Heart left ventricle (tissue), 16 donors: Measurements from ENCODE around the gene C9orf152. TPM values are rescaled to one million over a fixed set of nuclear protein-coding genes. Genes with fewer than 3 reads are reported as not detected.

Source experiments
- ATAC-seq, 4 donors: fragments of 200-7000 bp; cut with Tn5 transposase; one replicate each; pipeline ENCODE4 v1.9.1; 2020 to 2022; ENCODE audit warnings: moderate library complexity in 4 of 4, mild to moderate bottlenecking in 3 of 4, moderate number of reproducible peaks in 1 of 4
- DNase-seq, 5 donors: peaks; one replicate each; pipeline ENCODE4 v3.0.0-alpha.2; 2020
- H3K27ac ChIP-seq, 12 donors: fragments of 200-600 bp; sonication (generic) in 4 of 12; one replicate each; pipeline versions ENCODE4 v1.5.0 to v1.8.0; 2016 to 2022; ENCODE audit warnings: mild to moderate bottlenecking in 2 of 12
- H3K27me3 ChIP-seq, 9 donors: fragments of 200-600 bp; sonication (generic) in 2 of 9; one replicate each; pipeline versions ENCODE4 v1.5.1 to v1.8.0; 2016 to 2022; ENCODE audit warnings: mild to moderate bottlenecking in 3 of 9
- H3K36me3 ChIP-seq, 9 donors: fragments of 200-600 bp; sonication (generic) in 2 of 9; one replicate each; pipeline versions ENCODE4 v1.5.0 to v1.8.0; 2018 to 2022; ENCODE audit warnings: mild to moderate bottlenecking in 2 of 9
- H3K4me1 ChIP-seq, 12 donors: fragments of 200-600 bp; sonication (generic) in 4 of 12; one replicate each; pipeline versions ENCODE4 v1.5.0 to v1.8.0; 2016 to 2022; ENCODE audit warnings: mild to moderate bottlenecking in 3 of 12
- H3K4me3 ChIP-seq, 12 donors: fragments of 200-600 bp; sonication (generic) in 4 of 12; one replicate each; pipeline versions ENCODE4 v1.5.0 to v1.8.0; 2017 to 2022; ENCODE audit warnings: mild to moderate bottlenecking in 9 of 12, moderate library complexity in 4 of 12
- H3K9me3 ChIP-seq, 12 donors: fragments of 200-600 bp; sonication (generic) in 4 of 12; one replicate each; pipeline versions ENCODE4 v1.5.0 to v1.8.0; 2016 to 2022; ENCODE audit warnings: mild to moderate bottlenecking in 1 of 12
- CTCF ChIP-seq, 12 donors: fragments of 200-600 bp; sonication (generic) in 4 of 12; IDR thresholded peaks; one replicate each; pipeline versions ENCODE4 v1.5.0 to v1.8.0; 2018 to 2022; ENCODE audit warnings: antibody characterized with exemption in 12 of 12, mild to moderate bottlenecking in 5 of 12
- POLR2A ChIP-seq, 2 donors: fragments of 450-650 bp; IDR thresholded peaks; one replicate each; pipeline ENCODE4 v1.6.1; 2017; ENCODE audit warnings: antibody characterized with exemption in 2 of 2, mild to moderate bottlenecking in 2 of 2, moderate library complexity in 2 of 2
- WGBS, 4 donors: extraction: QIAGEN DNeasy Blood & Tissue Kit in 2 of 4; methylation state at CpG; one replicate each; pipeline versions ENCODE4 v1.1.5 to v1.1.7; 2013 to 2018; 5-methylcytosine and 5-hydroxymethylcytosine counted together
- intact Hi-C, 10 donors: fragments of 100-400 bp; cut with DNase I; formaldehyde crosslinking; loops; one replicate each; pipeline versions ENCODE4 v1.11.1 to v1.14.2; 2022
- polyA plus RNA-seq, 2 donors: library from polyadenylated mRNA; stranded (reverse); fragments of 200-250 nt; gene quantifications; one replicate each; pipeline ENCODE4 v1.2.3, GENCODE V29; 2013
- total RNA-seq, 9 donors: library from RNA; depleted of rRNA in 2 of 9; stranded (reverse); fragments of >200 nt in 2 of 9; fragmentation: NEBNext Ultra II Directional in 3 of 9; extraction: Animal tissue kit (Norgen Biotek cat#: 25700) in 3 of 9; gene quantifications; one replicate each; pipeline versions ENCODE4 v1.1.0 to v1.2.4, GENCODE V29; 2016 to 2023
- donor health status: ischemic (EF 13 %, LVEDD 7.1; RV severe dilation, severe dysfunction).
- donor health status: healthy with polysubstance abuse.
- donor health status: DM: no; HTN: yes; CAD: no.
- donor health status: DM: no; HTN: no; CAD: no.
- donor health status: ischemic (EF 25% LVEDD 6.9; RV normal size, moderate dysfunction).
- donor health status: ischemic (EF 25% LVEDD 5.7; RV mildly dilated, moderate dysfunction).
- donor health status: healthy.
- donor health status: DM: yes; HTN: yes; CAD: no.
- donor health status: ischemic (EF 35%, LVEDD 5.7; RV mildly dilated, moderate dysfunction).
- donor health status: nonischemic (EF 11% LVEDD 7.7; RV severe dilation, severe dysfunction).
- donor health status: DM: yes; HTN: yes; CAD: no.
- donor health status: PGD.
- donor health status: ischemic (EF 29% LVEDD 5.4; RV normal size, mild dysfunction).
- donor health status: nonischemic (EF 23%, LVEDD 6.1; RV moderate dilation, normal function).

Gene C9orf152
- total and polyA plus RNA-seq, 11 donors: not detected

- no peaks in the 10 kb centered on the region for H3K27me3 ChIP-seq
- H3K27ac ChIP-seq: peak overlapping the region in 4 of 12 donors; percentile 12 to 58 (median 37)
- H3K36me3 ChIP-seq: peaks cover 0 to 16% (median 0%) of the 10 kb centered on the region in 9 donors
- TF ChIP-seq CTCF (IDR thresholded peaks at IDR 0.05) (peak; percentile 54 to 79 (median 72)), POLR2A (IDR thresholded peaks at IDR 0.05) (no peak)
- H3K4me1 ChIP-seq: peaks cover 29 to 100% (median 88%) of the 10 kb centered on the region in 12 donors
- WGBS, 4 donors: 40 to 56% (median 51%) methylated on average over 3 of the region's 3 CpGs
- ATAC-seq (peak in 3 of 4 donors; percentile 4 to 29 (median 22)), DNase-seq (no peak)
- no peak overlapping the region for H3K4me3 ChIP-seq
- intact Hi-C loops: loop anchor here in 9 of 10 donors (1.0 to 10.0 kb wide), 10 partner anchors 41 to 578 kb away; no protein-coding TSS in a partner anchor
- H3K9me3 ChIP-seq: peaks cover 0 to 6% (median 0%) of the 10 kb centered on the region in 12 donors
Measured at GRCh38 chr9:110152704-110153374, 55.1 kb downstream of the C9orf152 start.

Other genes with a start within 250 kb of the C9orf152 start
- gene TXN, start 48.3 kb upstream of the C9orf152 start, total RNA-seq: 100 to 1,000 TPM in 1 of 9 donors, 10 to 100 TPM in 8; 48.6 to 144 (median 66.6) TPM
- gene TXN, start 48.3 kb upstream of the C9orf152 start, polyA plus RNA-seq: 100 to 1,000 TPM in 1 of 2 donors, 10 to 100 TPM in 1; 91.8 to 173 TPM
- not detected for gene TXNDC8, start 129.7 kb upstream of the C9orf152 start, total RNA-seq
- gene TXNDC8, start 129.7 kb upstream of the C9orf152 start, polyA plus RNA-seq: not detected